ENCODE measurements around the gene ARMC9. TPM values are rescaled to one million over a fixed set of nuclear protein-coding genes. Genes with fewer than 3 reads are reported as not detected.

The ARMC9 gene
- total and polyA plus RNA-seq, 2 of the 13 experiments (the other 11 are each of a cell fraction or from before 2014, with no cell fraction given): 9.1 to 12.8 TPM

DNA sequence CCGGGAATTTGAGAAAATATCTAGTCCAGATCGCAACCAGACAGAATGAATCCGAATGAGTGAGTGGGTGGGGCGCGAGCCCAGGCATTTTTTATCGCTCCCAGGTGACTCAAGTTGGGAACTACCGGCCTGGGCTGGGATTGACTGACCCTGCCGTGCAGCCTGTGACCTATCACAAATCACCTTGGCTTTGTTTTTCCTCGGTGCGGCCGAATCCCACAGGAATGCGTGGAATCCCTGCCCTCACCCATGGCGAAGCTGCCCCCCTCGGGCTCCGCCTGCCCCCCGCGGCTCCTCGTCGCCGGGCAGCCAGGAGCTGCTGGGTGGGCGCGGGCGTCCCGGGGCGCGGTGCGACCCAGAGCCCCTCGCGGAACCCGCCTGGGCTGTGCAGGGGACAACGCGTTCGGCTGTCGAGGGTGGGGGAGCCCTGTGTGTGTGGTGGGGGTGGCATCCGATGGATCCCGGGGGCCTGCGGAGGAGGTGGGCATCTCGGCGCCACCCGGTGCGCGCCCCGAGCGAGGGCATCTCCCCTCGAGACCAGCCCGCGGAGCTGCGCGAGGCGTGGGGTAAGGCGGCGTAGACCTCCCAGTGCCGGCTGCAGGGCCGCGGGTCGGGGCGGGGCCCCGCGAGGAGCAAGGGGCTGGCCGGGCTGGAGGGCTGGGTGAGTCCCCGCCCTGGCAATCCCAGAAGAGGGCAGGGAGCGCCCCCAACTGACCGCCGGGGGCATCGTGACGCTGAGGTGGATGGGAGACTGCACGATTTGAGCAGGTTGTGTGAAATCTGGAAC is 213.6 kb downstream of the ARMC9 start (continued):
- TF ChIP-seq, protein P1, sequence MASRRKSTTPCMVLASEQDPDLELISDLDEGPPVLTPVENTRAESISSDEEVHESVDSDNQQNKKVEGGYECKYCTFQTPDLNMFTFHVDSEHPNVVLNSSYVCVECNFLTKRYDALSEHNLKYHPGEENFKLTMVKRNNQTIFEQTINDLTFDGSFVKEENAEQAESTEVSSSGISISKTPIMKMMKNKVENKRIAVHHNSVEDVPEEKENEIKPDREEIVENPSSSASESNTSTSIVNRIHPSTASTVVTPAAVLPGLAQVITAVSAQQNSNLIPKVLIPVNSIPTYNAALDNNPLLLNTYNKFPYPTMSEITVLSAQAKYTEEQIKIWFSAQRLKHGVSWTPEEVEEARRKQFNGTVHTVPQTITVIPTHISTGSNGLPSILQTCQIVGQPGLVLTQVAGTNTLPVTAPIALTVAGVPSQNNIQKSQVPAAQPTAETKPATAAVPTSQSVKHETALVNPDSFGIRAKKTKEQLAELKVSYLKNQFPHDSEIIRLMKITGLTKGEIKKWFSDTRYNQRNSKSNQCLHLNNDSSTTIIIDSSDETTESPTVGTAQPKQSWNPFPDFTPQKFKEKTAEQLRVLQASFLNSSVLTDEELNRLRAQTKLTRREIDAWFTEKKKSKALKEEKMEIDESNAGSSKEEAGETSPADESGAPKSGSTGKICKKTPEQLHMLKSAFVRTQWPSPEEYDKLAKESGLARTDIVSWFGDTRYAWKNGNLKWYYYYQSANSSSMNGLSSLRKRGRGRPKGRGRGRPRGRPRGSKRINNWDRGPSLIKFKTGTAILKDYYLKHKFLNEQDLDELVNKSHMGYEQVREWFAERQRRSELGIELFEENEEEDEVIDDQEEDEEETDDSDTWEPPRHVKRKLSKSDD (CRISPR knock-in tag; IDR thresholded peaks at IDR 0.05; ENCODE audit: low read depth): peak; percentile 72; the same call in 1 of the 2 replicates
- no peak for TF ChIP-seq ZNF569 (CRISPR knock-in tag; IDR thresholded peaks at IDR 0.05; ENCODE audit: borderline replicate concordance)
- no peak for TF ChIP-seq ZBTB44 (CRISPR knock-in tag; IDR thresholded peaks at IDR 0.05)
- peak; percentile 67; the same call in 1 of the 2 replicates for TF ChIP-seq ZNF580 (CRISPR knock-in tag; IDR thresholded peaks at IDR 0.05; ENCODE audit: borderline replicate concordance, low read depth)
- TF ChIP-seq, protein P2, sequence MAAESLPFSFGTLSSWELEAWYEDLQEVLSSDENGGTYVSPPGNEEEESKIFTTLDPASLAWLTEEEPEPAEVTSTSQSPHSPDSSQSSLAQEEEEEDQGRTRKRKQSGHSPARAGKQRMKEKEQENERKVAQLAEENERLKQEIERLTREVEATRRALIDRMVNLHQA (CRISPR knock-in tag; IDR thresholded peaks at IDR 0.05): no peak
- TF ChIP-seq ZNF124 (CRISPR knock-in tag; IDR thresholded peaks at IDR 0.05): no peak
- TF ChIP-seq ZSCAN21 (CRISPR knock-in tag; IDR thresholded peaks at IDR 0.05; ENCODE audit: borderline replicate concordance): 0 out of 2 replicates have a peak, but pooled peaks have one; percentile 36
- TF ChIP-seq TFDP2 (CRISPR knock-in tag; IDR thresholded peaks at IDR 0.05): no peak
- no peak for TF ChIP-seq U2AF2 (IDR thresholded peaks at IDR 0.05; ENCODE audit: low read depth, low read length)
- TF ChIP-seq AGO1 (IDR thresholded peaks at IDR 0.05; ENCODE audit: low read depth, low read length, poor library complexity, severe bottlenecking): no peak
- no peak for TF ChIP-seq MATR3 (CRISPR knock-in tag; IDR thresholded peaks at IDR 0.05)
- TF ChIP-seq EZH2 (conservative IDR thresholded peaks at IDR 0.05; ENCODE audit: low read depth, low read length): no peak
- 0 out of 2 replicates have a peak, but pooled peaks have one; percentile 42 for TF ChIP-seq ZNF83 (CRISPR knock-in tag; IDR thresholded peaks at IDR 0.05; ENCODE audit: borderline replicate concordance)
- TF ChIP-seq ZFP41 (CRISPR knock-in tag; IDR thresholded peaks at IDR 0.05; ENCODE audit: borderline replicate concordance): no peak
- TF ChIP-seq NR2F1 (CRISPR knock-in tag; IDR thresholded peaks at IDR 0.05): no peak
- TF ChIP-seq PTBP1 (IDR thresholded peaks at IDR 0.05; ENCODE audit: low read depth, low read length, poor library complexity, severe bottlenecking): no peak
- TF ChIP-seq ZNF460 (CRISPR knock-in tag; IDR thresholded peaks at IDR 0.05; ENCODE audit: borderline replicate concordance): no peak
- no peak for TF ChIP-seq ZNF816 (CRISPR knock-in tag; IDR thresholded peaks at IDR 0.05; ENCODE audit: borderline replicate concordance)
- no peak for TF ChIP-seq FOXK2 (IDR thresholded peaks at IDR 0.05)
- no peak for TF ChIP-seq RFX3 (CRISPR knock-in tag; IDR thresholded peaks at IDR 0.05)

All from HepG2 (cell line).